ENCODE measurements around the gene NUDT3.

NUDT3 gene

DNA sequence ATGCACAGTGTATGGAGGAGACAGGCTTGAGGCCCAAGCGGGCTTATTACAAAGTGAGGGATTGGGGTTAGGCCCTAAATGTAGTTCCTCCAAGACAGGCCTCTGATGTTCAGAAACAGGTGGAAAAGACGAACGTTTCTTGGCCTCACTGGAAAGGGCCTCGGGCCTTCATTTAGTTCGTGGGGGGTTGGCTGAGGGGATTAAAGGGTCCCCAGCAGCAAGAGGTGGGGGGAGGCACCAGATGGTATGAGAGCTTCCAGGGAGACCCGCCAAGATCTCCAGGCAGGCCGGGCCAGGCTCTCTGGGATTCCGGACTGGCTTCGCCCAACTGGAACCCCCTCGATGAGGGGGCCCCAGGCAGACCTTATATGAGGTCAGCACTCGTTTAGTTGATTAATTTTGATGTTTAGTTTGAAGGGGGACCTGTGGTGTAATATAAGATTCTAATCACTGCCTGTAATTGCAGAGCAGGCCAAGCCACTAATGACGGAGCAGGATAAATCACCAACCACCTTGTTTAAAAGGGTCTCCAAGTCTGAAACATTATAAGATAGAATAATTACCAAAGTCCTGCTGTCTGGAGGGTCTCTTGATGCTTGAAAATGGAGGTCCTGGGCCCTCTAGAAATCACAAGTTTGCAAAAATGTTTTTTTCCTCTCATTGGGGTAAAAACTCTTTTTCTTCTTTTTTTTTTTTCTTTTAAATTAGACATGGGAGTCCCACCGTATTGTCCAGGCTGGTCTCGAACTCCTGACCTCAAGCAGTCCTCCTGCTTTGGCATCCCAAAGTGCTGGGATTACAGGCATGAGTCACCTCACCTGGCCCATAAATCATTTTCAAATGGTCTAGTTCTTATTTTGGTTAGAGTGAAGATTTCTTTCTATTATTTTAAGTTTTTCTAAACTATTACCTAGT, 153.6 kb downstream of the NUDT3 start:
- DNase-seq (ENCODE audit: low read depth), result no peak

DNA sequence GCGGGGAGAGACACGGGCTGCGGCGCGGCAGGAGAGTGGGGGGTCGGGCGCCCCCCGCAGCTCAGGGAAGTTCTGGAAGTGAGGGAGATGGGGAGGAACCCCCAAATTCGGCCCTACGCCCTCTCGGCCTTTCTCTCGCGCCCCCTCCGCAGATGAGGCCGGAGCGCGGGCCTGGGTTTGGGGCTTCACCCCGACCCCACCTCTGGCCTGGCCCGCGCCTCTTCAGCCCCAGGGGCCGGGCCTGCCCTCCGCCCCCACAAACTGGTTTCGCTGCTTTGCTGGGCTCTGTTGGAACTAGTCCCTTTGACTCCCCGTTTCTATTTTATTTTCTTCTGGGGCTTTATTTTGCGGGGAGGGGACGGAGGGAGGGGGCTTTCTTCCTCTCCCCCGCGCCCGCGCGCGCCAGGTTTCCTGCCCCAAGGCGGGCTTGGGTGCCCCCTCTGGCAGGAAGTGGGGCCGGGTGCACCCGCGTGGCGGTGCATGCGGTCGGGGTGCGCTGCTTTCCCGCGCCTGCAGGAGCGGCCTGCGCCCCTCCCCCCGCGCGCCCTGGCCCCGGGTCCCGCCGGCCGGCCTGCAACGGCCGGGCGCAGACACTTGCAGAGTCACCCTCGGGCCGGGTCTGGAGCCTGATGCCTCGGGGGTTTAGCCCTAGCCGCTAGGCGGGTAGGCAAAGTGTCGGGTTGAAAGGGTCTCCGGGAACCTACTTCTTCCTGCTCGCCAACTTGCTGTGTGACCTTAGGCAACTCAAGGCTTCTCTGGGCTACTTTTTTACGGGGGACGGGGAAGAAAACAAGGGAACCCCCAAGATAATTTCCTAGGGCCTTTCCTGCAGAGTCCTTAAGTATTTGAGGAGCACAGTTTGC, 154.5 kb downstream of the NUDT3 start:
- DNase-seq (ENCODE audit: low read depth), result peak; percentile 65

DNA sequence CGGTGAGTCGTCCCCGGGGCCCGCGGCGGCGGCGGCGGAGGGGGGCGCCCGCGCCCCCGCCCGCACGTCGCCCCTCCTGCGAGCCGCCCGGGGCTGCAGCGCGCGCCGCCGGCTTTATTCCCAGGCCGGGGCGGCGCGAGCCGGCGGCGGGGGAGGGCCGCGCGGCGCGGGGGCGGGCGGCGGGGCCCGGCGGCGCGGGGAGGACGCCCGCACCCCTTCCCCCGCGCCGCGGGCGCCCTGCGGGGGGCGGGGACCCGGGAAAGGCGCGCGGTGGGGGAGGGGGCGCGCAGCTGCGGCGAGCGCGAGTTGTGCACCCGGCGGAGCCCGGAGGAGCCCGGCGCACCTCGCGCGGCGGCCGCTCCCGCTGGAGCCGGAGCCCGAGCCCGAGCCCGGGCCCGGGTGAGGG, 155.2 kb downstream of the NUDT3 start:
- no peak for DNase-seq (ENCODE audit: low read depth)

DNA sequence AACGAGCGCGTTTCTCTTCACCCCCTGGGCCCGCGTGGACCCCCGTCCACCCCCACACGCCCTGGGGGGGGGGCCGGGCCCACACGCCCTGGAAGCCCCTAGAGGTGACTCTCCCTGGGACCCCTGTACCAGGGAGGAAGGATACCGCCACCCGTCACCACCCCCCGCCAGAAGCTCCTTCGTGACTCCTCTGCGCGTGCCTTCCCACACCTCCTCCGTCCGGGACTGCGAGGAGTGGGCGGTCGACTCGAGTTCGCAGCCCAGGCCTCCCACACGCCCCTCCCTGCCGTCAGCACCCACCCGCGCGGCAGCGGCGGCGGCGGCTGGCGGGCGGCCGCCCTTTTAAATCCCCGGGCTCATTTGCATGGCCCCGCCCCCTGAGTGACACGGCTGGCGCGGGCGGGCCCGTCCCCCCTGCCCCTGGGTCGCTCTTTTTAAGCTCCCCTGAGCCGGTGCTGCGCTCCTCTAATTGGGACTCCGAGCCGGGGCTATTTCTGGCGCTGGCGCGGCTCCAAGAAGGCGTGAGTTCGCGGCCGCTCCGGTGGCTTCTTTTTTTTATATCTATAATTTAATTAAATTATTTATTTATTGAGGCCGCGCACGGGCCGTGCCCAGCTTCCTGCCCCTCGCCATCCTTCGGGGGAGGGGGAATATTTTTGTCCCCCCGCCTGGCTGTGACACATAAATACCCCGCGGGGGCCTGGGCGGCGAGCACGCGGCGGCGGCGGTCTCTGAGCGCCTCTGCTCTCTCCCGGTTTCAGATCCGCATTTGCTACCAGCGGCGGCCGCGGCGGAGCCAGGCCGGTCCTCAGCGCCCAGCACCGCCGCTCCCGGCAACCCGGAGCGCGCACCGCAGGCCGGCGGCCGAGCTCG, 155.8 kb downstream of the NUDT3 start, which contains the start of gene HMGA1:
HMGA1 (plus strand) TSS at position 431 of the 873 bp plus-strand sequence. CDS start 3,908 bp downstream, outside the sequence.
- peak; percentile 86 for DNase-seq (ENCODE audit: low read depth)

DNA sequence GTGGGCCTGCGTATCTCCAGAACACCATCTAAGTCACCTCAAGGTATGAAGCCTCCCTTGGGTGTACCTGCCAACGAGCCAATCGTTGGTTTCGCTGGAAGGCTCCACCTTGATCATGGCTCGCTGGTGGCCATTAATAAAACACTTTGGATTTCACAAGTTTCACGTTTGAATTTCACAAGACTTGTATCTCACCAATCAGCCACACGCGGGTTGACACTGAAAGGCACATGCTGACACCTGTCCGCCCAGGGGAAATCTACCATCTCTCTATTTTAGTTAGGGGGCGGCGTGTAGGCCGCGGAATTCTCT, 156.4 kb downstream of the NUDT3 start:
- no peak for DNase-seq (ENCODE audit: low read depth)

DNA sequence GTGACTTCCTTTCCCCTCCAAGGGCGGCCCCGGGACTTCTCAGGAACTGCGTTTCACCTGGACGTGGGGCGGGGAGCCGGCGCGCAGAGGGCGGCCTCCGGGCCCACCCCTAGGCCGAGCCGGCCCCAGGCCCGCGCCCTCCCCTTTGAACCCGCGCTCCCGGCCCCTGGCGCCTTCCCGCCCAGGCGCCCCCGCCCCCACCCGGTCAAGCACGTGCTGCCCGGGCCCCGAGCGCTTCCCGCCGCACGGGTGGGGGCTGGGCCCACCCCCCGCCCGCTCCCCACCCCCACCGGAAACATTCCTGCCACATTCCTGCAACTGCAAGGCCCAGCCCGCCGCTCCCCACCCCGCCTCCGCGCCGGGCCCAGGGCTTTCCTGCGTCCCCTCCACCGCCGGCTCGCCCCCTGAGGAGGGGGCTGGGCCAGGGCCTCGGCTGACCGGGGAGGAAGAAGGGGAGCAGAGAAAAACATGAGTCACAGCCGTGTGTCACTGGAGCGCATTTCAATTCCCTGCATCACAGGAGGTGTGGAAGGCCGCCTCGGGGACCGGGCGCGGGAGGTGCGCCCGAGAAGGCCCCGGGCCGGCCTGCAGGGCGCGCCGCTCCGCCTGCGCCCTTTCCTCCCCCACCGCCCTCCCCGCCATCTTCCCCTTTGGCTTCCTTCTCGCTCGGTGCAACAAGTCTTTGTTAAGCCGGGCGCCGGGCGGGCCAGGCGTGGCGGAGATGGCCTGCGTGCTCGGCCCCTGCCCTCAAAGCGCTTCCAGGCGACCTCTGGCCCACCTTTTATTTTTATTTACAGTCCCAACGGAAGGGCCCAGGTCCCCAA, 156.9 kb downstream of the NUDT3 start:
- DNase-seq (ENCODE audit: low read depth), result peak; percentile 64

DNA sequence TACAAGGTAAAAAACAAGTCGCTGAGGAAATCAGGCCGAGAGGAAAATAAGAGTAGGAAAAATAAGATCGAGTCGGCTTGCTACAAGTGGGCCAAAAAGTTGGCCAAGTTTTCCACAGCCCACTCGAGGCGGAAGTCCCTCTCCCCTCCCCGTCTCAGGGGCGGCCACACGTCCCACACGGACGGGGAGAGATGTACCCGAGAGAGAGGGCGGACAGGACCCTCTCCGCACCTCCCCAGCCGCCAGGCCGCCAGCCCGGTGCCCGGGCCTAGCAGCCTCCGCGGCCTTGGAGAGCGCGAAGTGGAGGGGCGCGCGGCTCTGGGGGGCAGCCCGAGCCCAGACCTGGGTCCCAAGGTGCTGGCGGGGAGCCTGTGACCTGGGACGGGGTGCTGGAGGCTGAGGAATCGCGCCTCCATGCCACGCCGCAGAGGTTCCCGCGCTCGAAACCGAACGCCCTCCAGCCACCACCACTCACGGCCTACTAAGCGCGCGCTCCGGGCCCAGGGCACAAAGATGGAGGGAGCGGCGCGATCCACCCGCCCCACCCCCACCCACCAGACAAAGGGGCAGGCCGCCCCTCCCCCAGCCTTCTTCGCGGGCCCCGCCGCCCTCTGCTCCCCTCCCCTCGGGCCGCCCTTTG, 157.7 kb downstream of the NUDT3 start:
- DNase-seq (ENCODE audit: low read depth), result no peak

DNA sequence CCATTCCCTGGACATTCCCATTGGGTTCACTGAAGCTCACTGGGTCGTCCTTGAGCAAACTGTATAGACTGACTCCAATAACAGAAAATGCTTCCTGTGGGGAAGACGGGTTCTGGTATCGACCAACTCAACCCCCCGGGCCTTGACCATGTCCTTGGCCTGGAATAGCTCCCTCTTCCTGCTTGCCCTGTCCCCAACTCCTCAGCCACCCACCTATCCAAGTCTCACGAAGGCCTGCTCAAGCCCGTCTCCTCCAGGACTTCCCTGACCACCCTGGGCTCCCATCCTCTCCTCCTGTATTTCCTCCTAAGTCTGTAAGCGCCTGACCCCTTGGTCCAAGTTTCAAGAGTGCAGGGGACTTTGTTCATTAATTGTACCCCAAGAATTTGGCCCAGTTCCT, 158.6 kb downstream of the NUDT3 start:
- no peak for DNase-seq (ENCODE audit: low read depth)

DNA sequence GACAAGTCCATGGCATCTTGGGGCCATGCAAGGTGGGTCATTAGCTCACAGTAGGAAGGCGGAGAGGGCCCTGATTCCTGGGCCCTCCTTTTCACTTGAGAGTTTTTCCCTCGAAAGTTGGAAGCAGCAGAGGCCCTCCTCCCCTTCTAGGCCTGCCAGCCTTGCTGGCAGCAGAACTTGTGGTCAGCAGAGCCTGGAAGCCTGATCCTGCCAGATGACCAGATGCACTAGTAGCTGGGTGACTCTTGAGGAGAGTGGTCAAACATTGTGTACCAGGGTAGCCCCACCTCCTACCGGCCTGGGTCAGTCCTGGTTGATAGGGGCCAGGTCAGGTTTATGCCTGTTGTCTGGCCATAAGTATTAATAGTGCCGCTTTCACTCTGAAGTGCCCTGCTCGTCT, 159.6 kb downstream of the NUDT3 start:
- DNase-seq (ENCODE audit: low read depth), result no peak

DNA sequence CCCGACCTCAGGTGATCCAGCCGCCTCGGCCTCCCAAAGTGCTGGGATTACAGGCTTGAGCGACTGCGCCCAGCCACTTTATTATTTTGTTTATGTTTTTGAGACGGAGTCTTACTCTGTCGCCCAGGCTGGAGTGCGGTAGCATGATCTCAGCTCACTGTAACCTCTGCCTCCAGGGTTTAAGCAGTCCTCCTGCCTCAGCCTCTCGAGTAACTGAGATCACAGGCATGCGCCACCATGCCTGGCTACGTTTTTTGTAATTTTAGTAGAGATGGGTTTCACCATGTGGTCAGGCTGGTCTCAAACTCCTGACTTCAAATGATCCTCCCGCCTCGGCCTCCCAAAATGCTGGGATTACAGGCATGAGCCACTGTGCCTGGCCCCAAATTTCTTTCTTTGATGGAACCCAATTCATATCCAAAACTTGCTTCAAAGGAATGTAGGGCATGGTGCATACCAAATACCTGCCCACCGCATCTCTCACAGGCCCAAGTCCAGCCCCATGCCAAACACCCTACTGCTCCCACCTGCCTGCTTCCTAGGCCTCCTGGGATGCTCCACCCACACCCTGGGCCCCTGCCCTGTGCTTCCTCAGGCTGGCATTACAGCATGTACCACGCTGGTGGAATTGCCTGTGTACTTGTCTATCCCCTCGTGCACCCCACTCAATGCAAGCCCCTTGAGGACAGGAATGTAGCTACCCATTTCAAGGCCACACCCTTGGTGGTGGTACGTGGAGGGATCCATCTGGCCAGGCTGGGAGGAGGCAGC, 160.7 kb downstream of the NUDT3 start:
- no peak for DNase-seq (ENCODE audit: low read depth)

DNA sequence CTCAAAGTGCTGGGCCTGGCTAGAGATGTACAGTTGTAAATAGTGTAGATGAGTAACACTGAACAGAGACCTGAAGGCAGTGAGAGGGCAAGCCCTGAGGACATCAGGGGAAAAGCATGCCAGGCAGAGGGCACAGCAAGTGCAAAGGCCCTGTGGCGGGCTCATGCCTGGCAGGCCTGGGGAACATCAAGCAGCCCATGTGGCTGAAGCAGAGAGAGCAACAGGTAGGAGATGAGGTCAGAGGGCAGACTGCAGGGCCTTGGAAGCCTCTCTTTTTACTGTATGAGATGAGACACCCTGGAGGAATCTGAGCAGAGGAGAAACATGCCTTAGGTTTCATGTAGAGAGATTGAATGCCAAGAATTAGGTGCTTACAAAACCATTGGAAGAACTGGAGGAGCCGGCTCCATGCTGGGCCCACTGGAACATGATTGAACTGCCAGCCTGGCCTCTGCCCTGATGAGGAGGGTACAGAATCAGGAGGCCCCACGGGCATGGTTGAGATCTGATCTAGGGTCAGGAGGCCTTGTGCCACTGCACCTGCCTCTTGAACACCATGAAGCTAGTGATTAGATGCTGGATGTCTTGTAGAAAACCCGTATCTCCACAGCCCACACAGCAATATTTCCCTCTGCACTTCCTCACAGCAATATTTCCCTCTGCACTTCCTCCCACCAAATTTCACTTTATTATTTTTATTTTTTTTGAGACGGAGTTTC, 161.7 kb downstream of the NUDT3 start:
- no peak for DNase-seq (ENCODE audit: low read depth)

DNA sequence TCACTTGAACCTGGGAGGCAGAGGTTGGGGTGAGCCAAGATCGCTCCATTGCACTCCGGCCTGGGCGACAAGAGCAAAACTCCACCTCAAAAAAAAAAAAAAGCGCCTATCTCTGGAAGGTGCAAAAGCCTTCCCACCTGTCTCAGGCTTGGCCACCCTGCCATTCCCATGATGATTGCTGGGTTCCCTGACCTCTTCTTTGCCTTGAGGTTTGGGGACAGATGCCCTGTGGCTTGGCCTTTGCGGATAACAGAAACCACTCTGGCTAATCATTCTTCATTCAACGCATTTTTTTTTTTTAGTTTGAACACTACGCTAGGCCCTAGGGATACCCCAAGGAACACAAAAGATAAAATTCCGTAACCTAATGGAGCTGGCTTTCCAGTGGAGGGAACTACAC, 162.6 kb downstream of the NUDT3 start:
- no peak for DNase-seq (ENCODE audit: low read depth)

Data from stimulated activated CD8-positive, alpha-beta memory T cell treated with anti-CD3 and anti-CD28 coated beads, Interleukin-12 subunit alpha, Interleukin-12 subunit beta, amount 100 ng/mL, for 4 hours (primary cell).